GM18951 (cell line): ENCODE measurements around the gene RUSF1.
"Not testable (repeated sequence)": the region's sequence is repeated elsewhere in the genome, so short reads cannot be mapped to it uniquely, and the experiment has no call there.

Source experiments
- POLR2A ChIP-seq: IDR thresholded peaks from 4 replicates; pipeline ENCODE4 v1.6.1; 2011; ENCODE audit warnings: mild to moderate bottlenecking; ENCODE audit not compliant: insufficient read length, insufficient read depth; ENCODE audit errors: extremely low read depth
- in situ Hi-C: fragments of 300-500 bp; cut with MboI; formaldehyde crosslinking; loops from one replicate; pipeline ENCODE4 v1.12.0; 2022; ENCODE audit warnings: low sequenced_read_pairs, mixed read lengths, inconsistent platforms; ENCODE audit not compliant: unreplicated experiment

RUSF1 gene

GRCh38 chr16:31487720-31488467 lies 20.3 kb downstream of the RUSF1 start:
- in situ Hi-C loops: no loop called here

GRCh38 chr16:31487071-31487719 lies 21.0 kb downstream of the RUSF1 start:
- TF ChIP-seq POLR2A: no peak
- in situ Hi-C loops: no loop called here

More at GRCh38 chr16:31487720-31488467, 20.3 kb downstream of the RUSF1 start:
- peak; percentile 19 for TF ChIP-seq POLR2A

GRCh38 chr16:31486045-31486444 lies 22.1 kb downstream of the RUSF1 start:
- in situ Hi-C loops: no loop called here
- no peak for TF ChIP-seq POLR2A

GRCh38 chr16:31485571-31485970 lies 22.6 kb downstream of the RUSF1 start:
- TF ChIP-seq POLR2A: no peak
- in situ Hi-C loops: no loop called here

GRCh38 chr16:31484491-31485171 lies 23.6 kb downstream of the RUSF1 start:
- TF ChIP-seq POLR2A: no peak
- in situ Hi-C loops: no loop called here

- in situ Hi-C loops: not testable (repeated sequence)
Observed at GRCh38 chr16:31484048-31484447, 24.1 kb downstream of the RUSF1 start.

GRCh38 chr16:31483081-31483480 lies 25.1 kb downstream of the RUSF1 start, which contains the start of gene SLC5A2:
SLC5A2 (plus strand) TSS chr16:31483123; CDS start chr16:31483137, 14 bp downstream.
- in situ Hi-C loops: no loop called here

GRCh38 chr16:31480851-31481536 lies 27.2 kb downstream of the RUSF1 start:
- in situ Hi-C loops: no loop called here
- no peak for TF ChIP-seq POLR2A

More at GRCh38 chr16:31483081-31483480, 25.1 kb downstream of the RUSF1 start, which contains the start of gene SLC5A2:
- no peak for TF ChIP-seq POLR2A

GRCh38 chr16:31479751-31480150 lies 28.4 kb downstream of the RUSF1 start:
- no peak for TF ChIP-seq POLR2A
- in situ Hi-C loops: no loop called here

- in situ Hi-C loops: no loop called here
- TF ChIP-seq POLR2A: no peak
Observed at GRCh38 chr16:31478956-31479355, 29.2 kb downstream of the RUSF1 start.

GRCh38 chr16:31477220-31478216 lies 30.7 kb downstream of the RUSF1 start:
- no peak for TF ChIP-seq POLR2A
- in situ Hi-C loops: no loop called here
